Thoracic aorta endothelial cell (primary cell): ENCODE measurements around the gene SUZ12. TPM values are rescaled to one million over a fixed set of nuclear protein-coding genes. Genes with fewer than 3 reads are reported as not detected.

Experiments
- small RNA-seq: library from RNA; depleted of rRNA; stranded (forward); fragments of <200 nt; gene quantifications from one replicate; pipeline ENCODE3, GENCODE V24; 2012
- total RNA-seq: library from RNA; depleted of rRNA; stranded (reverse); fragments of >200 nt; gene quantifications from 2 replicates; pipeline ENCODE4 v1.2.3, GENCODE V29; 2012

The SUZ12 gene
- 50.3 and 64.4 TPM in 2 replicates for total RNA-seq

GRCh38 chr17:31936615-31937609 lies at the start of gene SUZ12:
Gene SUZ12 (plus strand): TSS chr17:31937007. CDS start chr17:31937247, 240 bp downstream.

GRCh38 chr17:32006957-32007462 lies 70.2 kb downstream of the SUZ12 start, which contains the start of gene LRRC37B:
Gene LRRC37B (plus strand): TSS chr17:32007383. CDS start chr17:32021393, 14,010 bp downstream.

Small RNA genes within 50 kb of the gene (small RNA-seq; reads per million reads assigned to genes)
- not detected for gene AC090616.4
- gene RNA5SP437 = not detected

Other genes starting within 250 kb of the SUZ12 start
- 44.0 and 57.0 TPM in 2 replicates for gene COPRS, start 77.8 kb upstream of the SUZ12 start, total RNA-seq
- gene UTP6, start 35.3 kb upstream of the SUZ12 start, total RNA-seq = 61.3 and 67.3 TPM in 2 replicates
- 14.1 and 14.2 TPM in 2 replicates for gene LRRC37B, start 70.4 kb downstream of the SUZ12 start, total RNA-seq
- gene RHOT1, start 205.5 kb downstream of the SUZ12 start, total RNA-seq = 49.1 and 60.6 TPM in 2 replicates